HepG2 (cell line): Measurements from ENCODE around the gene NFATC3. TPM values are rescaled to one million over a fixed set of nuclear protein-coding genes. Genes with fewer than 3 reads are reported as not detected.
A peak's percentile ranks its signal among the peaks of the same experiment; 100 is the strongest.

Source experiments
- BRD4 ChIP-seq: sonication (generic); formaldehyde crosslinking; IDR thresholded peaks from 2 replicates; pipeline ENCODE4 v1.4.0; 2020; ENCODE audit warnings: missing genetic modification reagents
- CEBPB ChIP-seq: IDR thresholded peaks from 2 replicates; pipeline ENCODE4 v1.6.1; 2011; ENCODE audit warnings: low read depth, low read length, improper control_type of control experiment, borderline replicate concordance
- DR1 ChIP-seq: sonication (generic); formaldehyde crosslinking; IDR thresholded peaks from 2 replicates; pipeline ENCODE4 v1.8.0; 2021; ENCODE audit warnings: mild to moderate bottlenecking, missing genetic modification reagents, inconsistent platforms
- HIVEP1 ChIP-seq: sonication (generic); formaldehyde crosslinking; IDR thresholded peaks from 2 replicates; pipeline ENCODE4 v1.4.0; 2020; ENCODE audit warnings: mild to moderate bottlenecking, missing genetic modification reagents
- HOXD1 ChIP-seq: sonication (generic); formaldehyde crosslinking; IDR thresholded peaks from 2 replicates; pipeline ENCODE4 v1.5.0; 2020; ENCODE audit warnings: missing genetic modification reagents
- IKZF1 ChIP-seq: fragments of 450-650 bp; IDR thresholded peaks from 2 replicates; pipeline ENCODE4 v1.7.1; 2016
- NCOA5 ChIP-seq: sonication (generic); formaldehyde crosslinking; IDR thresholded peaks from 2 replicates; pipeline ENCODE4 v1.4.0; 2020; ENCODE audit warnings: missing genetic modification reagents
- ONECUT2 ChIP-seq: sonication (generic); formaldehyde crosslinking; IDR thresholded peaks from 2 replicates; pipeline ENCODE4 v1.4.0; 2020; ENCODE audit warnings: missing genetic modification reagents
- SALL1 ChIP-seq: sonication (generic); formaldehyde crosslinking; IDR thresholded peaks from 2 replicates; pipeline ENCODE4 v1.8.0; 2022; ENCODE audit warnings: mild to moderate bottlenecking, missing genetic modification reagents
- SNAI1 ChIP-seq: sonication (generic); formaldehyde crosslinking; IDR thresholded peaks from 2 replicates; pipeline ENCODE4 v1.5.0; 2020; ENCODE audit warnings: mild to moderate bottlenecking, missing genetic modification reagents, borderline replicate concordance
- SP1 ChIP-seq, 2 experiments: fragments of 450-650 bp in 1 of 2; sonication (generic) in 1 of 2; formaldehyde crosslinking in 1 of 2; IDR thresholded peaks; 2 replicates each; pipeline versions ENCODE4 v1.4.0 to v1.6.1; 2016 to 2020; ENCODE audit warnings: missing genetic modification reagents in 1 of 2
- SSRP1 ChIP-seq: IDR thresholded peaks from 2 replicates; pipeline ENCODE4 v1.6.1; 2016; ENCODE audit warnings: control low read depth
- TSC22D2 ChIP-seq: sonication (generic); formaldehyde crosslinking; IDR thresholded peaks from 2 replicates; pipeline ENCODE4 v1.5.1; 2020; ENCODE audit warnings: missing genetic modification reagents, mild to moderate bottlenecking, borderline replicate concordance
- ZNF121 ChIP-seq: sonication (generic); formaldehyde crosslinking; IDR thresholded peaks from 2 replicates; pipeline ENCODE4 v1.5.0; 2020; ENCODE audit warnings: mild to moderate bottlenecking, missing genetic modification reagents
- ZNF224 ChIP-seq: sonication (generic); formaldehyde crosslinking; IDR thresholded peaks from 2 replicates; pipeline ENCODE4 v1.5.0; 2020; ENCODE audit warnings: mild to moderate bottlenecking, missing genetic modification reagents
- ZNF570 ChIP-seq: sonication (generic); formaldehyde crosslinking; IDR thresholded peaks from 2 replicates; pipeline ENCODE4 v1.4.0; 2020; ENCODE audit warnings: mild to moderate bottlenecking, missing genetic modification reagents, borderline replicate concordance
- ZNF577 ChIP-seq: sonication (generic); formaldehyde crosslinking; IDR thresholded peaks from 2 replicates; pipeline ENCODE4 v1.4.0; 2020; ENCODE audit warnings: mild to moderate bottlenecking, low read depth, missing genetic modification reagents, borderline replicate concordance
- ZNF580 ChIP-seq: IDR thresholded peaks from 2 replicates; pipeline ENCODE4 v1.6.1; 2016; ENCODE audit warnings: low read depth, borderline replicate concordance
- ZNF710 ChIP-seq: sonication (generic); formaldehyde crosslinking; IDR thresholded peaks from 2 replicates; pipeline ENCODE4 v1.5.0; 2020; ENCODE audit warnings: mild to moderate bottlenecking, missing genetic modification reagents, borderline replicate concordance
- ZNF746 ChIP-seq: sonication (generic); formaldehyde crosslinking; IDR thresholded peaks from 2 replicates; pipeline ENCODE4 v1.8.0; 2022; ENCODE audit warnings: mild to moderate bottlenecking, missing genetic modification reagents
- ZNF749 ChIP-seq: sonication (generic); formaldehyde crosslinking; IDR thresholded peaks from 2 replicates; pipeline ENCODE4 v1.8.0; 2022; ENCODE audit warnings: mild to moderate bottlenecking, missing genetic modification reagents, moderate library complexity, borderline replicate concordance
- polyA plus RNA-seq, 8 experiments: library from polyadenylated mRNA; depleted of rRNA in 3 of 8; stranded (reverse) in 7 of 8; unstranded in 1 of 8; fragments of >200 nt; fragmentation: Illumina TruSeq in 4 of 8; extraction: Trizol in 4 of 8; gene quantifications; 2 replicates each; pipeline versions ENCODE4 v1.2.1 to v1.2.3, GENCODE V29; 2011 to 2016; ENCODE audit warnings: low read depth in 4 of 8, missing spikeins in 1 of 8, mixed read lengths in 1 of 8; ENCODE audit not compliant: insufficient read depth in 1 of 8
- total RNA-seq, 5 experiments: library from RNA; depleted of rRNA; stranded (reverse); fragments of >200 nt; fragmentation: Illumina TruSeq; extraction: Trizol; gene quantifications; 2 replicates each; pipeline ENCODE4 v1.2.3, GENCODE V29; 2016; ENCODE audit warnings: low read depth in 1 of 5
- TF ChIP-seq, protein P1 (sequence below): sonication (generic); formaldehyde crosslinking; IDR thresholded peaks from 2 replicates; pipeline ENCODE4 v1.8.1; 2022; ENCODE audit warnings: mild to moderate bottlenecking, missing genetic modification reagents
- TF ChIP-seq, protein P2 (sequence below): sonication (generic); formaldehyde crosslinking; conservative IDR thresholded peaks from 2 replicates; pipeline ENCODE4 v1.4.0; 2020; ENCODE audit warnings: missing genetic modification reagents
- TF ChIP-seq, protein P3 (sequence below): sonication (generic); formaldehyde crosslinking; IDR thresholded peaks from 2 replicates; pipeline ENCODE4 v1.8.1; 2023; ENCODE audit warnings: mild to moderate bottlenecking, missing genetic modification reagents

Gene NFATC3
- total and polyA plus RNA-seq, 2 of the 13 experiments (the other 11 are each of a cell fraction or from before 2014, with no cell fraction given), result 52.6 to 62.7 TPM

- TF ChIP-seq DR1 (peak; percentile 59), ZNF746 (CRISPR knock-in tag) (no peak; the same call in 1 of the 2 replicates), ZNF570 (CRISPR knock-in tag) (no peak), ZNF577 (CRISPR knock-in tag) (no peak), ZNF710 (CRISPR knock-in tag) (no peak), SP1 (IDR thresholded peaks at IDR 0.05) (no peak), SP1 (CRISPR knock-in tag; IDR thresholded peaks at IDR 0.05) (0 out of 2 replicates have a peak, but pooled peaks have one; percentile 23), NCOA5 (CRISPR knock-in tag) (no peak), HIVEP1 (CRISPR knock-in tag) (no peak), ZNF224 (CRISPR knock-in tag) (no peak), SNAI1 (peak; percentile 94; the same call in 1 of the 2 replicates), HOXD1 (CRISPR knock-in tag) (no peak), TSC22D2 (CRISPR knock-in tag) (no peak), CEBPB (peak; percentile 91), ZNF580 (peak; percentile 87; the same call in 1 of the 2 replicates), SSRP1 (CRISPR knock-in tag) (no peak), BRD4 (CRISPR knock-in tag) (no peak), ZNF121 (no peak), IKZF1 (no peak), SALL1 (CRISPR knock-in tag) (peak; percentile 78), ZNF749 (CRISPR knock-in tag) (peak; percentile 53), ONECUT2 (CRISPR knock-in tag) (0 out of 2 replicates have a peak, but pooled peaks have one; percentile 40)
- TF ChIP-seq, protein P1, sequence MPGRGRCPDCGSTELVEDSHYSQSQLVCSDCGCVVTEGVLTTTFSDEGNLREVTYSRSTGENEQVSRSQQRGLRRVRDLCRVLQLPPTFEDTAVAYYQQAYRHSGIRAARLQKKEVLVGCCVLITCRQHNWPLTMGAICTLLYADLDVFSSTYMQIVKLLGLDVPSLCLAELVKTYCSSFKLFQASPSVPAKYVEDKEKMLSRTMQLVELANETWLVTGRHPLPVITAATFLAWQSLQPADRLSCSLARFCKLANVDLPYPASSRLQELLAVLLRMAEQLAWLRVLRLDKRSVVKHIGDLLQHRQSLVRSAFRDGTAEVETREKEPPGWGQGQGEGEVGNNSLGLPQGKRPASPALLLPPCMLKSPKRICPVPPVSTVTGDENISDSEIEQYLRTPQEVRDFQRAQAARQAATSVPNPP (CRISPR knock-in tag), result no peak
- TF ChIP-seq, protein P2, sequence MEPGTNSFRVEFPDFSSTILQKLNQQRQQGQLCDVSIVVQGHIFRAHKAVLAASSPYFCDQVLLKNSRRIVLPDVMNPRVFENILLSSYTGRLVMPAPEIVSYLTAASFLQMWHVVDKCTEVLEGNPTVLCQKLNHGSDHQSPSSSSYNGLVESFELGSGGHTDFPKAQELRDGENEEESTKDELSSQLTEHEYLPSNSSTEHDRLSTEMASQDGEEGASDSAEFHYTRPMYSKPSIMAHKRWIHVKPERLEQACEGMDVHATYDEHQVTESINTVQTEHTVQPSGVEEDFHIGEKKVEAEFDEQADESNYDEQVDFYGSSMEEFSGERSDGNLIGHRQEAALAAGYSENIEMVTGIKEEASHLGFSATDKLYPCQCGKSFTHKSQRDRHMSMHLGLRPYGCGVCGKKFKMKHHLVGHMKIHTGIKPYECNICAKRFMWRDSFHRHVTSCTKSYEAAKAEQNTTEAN (CRISPR knock-in tag), result peak; percentile 67; the same call in 1 of the 2 replicates
- TF ChIP-seq, protein P3, sequence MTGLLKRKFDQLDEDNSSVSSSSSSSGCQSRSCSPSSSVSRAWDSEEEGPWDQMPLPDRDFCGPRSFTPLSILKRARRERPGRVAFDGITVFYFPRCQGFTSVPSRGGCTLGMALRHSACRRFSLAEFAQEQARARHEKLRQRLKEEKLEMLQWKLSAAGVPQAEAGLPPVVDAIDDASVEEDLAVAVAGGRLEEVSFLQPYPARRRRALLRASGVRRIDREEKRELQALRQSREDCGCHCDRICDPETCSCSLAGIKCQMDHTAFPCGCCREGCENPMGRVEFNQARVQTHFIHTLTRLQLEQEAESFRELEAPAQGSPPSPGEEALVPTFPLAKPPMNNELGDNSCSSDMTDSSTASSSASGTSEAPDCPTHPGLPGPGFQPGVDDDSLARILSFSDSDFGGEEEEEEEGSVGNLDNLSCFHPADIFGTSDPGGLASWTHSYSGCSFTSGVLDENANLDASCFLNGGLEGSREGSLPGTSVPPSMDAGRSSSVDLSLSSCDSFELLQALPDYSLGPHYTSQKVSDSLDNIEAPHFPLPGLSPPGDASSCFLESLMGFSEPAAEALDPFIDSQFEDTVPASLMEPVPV (CRISPR knock-in tag), result no peak
These were observed 180.1 kb downstream of the NFATC3 start (continued) for GRCh38 chr16:68265078-68265920.
